ENCODE data around the gene CCDC120. TPM values are rescaled to one million over a fixed set of nuclear protein-coding genes. Genes with fewer than 3 reads are reported as not detected.

CCDC120 gene
- polyA plus RNA-seq, 3 donors = 0.11 to 0.89 TPM; not detected in 1

DNA sequence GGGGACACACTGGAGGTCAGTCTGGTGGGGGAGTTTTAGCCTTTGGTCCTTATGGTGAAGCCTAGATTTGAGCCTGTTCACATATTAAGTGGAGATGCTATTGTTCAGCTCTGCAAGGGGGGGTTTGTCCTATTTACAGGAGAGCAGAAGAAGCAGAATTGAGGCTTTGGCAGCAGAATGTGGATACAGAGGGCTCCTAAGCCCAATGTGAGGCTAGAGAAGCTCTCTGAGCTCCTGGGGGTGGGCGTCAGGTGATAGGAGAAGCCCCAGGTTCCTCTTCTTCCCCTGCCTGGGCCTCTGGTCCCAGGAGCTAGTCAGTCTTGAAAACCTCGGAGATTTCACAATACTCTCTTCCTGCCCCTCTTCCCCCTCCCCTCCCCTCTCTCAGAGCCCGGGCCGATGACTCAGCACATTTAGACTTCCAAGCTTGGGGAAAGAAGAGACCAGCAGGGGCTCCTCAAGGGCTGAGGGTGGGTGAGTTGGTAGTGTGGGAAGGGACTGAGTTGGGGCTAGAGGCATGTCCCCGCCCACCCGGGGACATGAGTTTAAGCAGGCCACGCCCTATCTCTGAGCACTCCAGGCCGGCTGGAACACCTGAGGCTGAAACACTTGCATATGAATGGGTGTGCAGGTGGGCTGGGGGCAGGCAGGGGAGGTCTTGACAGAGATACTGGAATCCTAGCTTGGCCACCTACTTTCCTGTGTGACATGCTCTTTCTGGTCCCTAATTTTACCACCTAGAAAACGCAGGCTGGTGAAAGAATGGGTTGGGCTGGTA is 19.0 kb upstream of the CCDC120 start:
- Mint-ChIP-seq H3K27ac (peak overlapping the region; percentile 88 to 96 (median 91)), H3K27me3 (ENCODE audit: low read depth in 3 of 3) (peaks cover 0 to 6% (median 0%) of the 10 kb centered on the region in 3 donors), H3K9me3 (peaks cover 0 to 16% (median 3%) of the 10 kb centered on the region in 7 donors), H3K4me1 (peaks cover 45% of the 10 kb centered on the region), H3K36me3 (peaks cover 27 to 44% of the 10 kb centered on the region in 2 donors), H3K4me3 (peak overlapping the region; percentile 61 to 73)
- peak; percentile 83 to 92 (median 88) for DNase-seq
- peak overlapping the region; percentile 51 to 88 for H3K27ac ChIP-seq (ENCODE audit: low read depth in 1 of 2, low read length in 2 of 2)
- peaks cover 32 to 34% of the 10 kb centered on the region in 2 donors for H3K4me1 ChIP-seq (ENCODE audit: control insufficient read depth in 1 of 2, insufficient read depth in 2 of 2, low read length in 2 of 2)
- no peaks in the 10 kb centered on the region for H3K9me3 ChIP-seq (replicated peaks in 1 of 2; ENCODE audit: control insufficient read depth in 1 of 2, insufficient read depth in 1 of 2, low read length in 2 of 2)
- TF ChIP-seq, protein P1, sequence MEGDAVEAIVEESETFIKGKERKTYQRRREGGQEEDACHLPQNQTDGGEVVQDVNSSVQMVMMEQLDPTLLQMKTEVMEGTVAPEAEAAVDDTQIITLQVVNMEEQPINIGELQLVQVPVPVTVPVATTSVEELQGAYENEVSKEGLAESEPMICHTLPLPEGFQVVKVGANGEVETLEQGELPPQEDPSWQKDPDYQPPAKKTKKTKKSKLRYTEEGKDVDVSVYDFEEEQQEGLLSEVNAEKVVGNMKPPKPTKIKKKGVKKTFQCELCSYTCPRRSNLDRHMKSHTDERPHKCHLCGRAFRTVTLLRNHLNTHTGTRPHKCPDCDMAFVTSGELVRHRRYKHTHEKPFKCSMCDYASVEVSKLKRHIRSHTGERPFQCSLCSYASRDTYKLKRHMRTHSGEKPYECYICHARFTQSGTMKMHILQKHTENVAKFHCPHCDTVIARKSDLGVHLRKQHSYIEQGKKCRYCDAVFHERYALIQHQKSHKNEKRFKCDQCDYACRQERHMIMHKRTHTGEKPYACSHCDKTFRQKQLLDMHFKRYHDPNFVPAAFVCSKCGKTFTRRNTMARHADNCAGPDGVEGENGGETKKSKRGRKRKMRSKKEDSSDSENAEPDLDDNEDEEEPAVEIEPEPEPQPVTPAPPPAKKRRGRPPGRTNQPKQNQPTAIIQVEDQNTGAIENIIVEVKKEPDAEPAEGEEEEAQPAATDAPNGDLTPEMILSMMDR (IDR thresholded peaks at IDR 0.05) = no peak
- intact Hi-C loops (cut with micrococcal nuclease) = loop anchor here (5.0 to 10.0 kb wide), 5 partner anchors 37 to 145 kb away; partner anchors contain the start of genes GRIPAP1 (in 2 of the 2), OTUD5 (in 1 of the 2), PIM2 (in 1 of the 2) and PQBP1 (in 1 of the 2)
- no CpG with 5 or more reads among the region's 9 CpGs for WGBS (ENCODE audit: insufficient coverage)
- peaks cover 19% of the 10 kb centered on the region for H4K20me1 ChIP-seq (ENCODE audit: insufficient read depth, low read length)
- peak overlapping the region in 1 of 3 experiments; percentile 91 for H3K4me3 ChIP-seq (replicated peaks in 1 of 3; ENCODE audit: low read depth in 2 of 3, low read length in 3 of 3)
- H3K4me2 ChIP-seq (replicated peaks; ENCODE audit: extremely low read depth, low read length, poor library complexity, severe bottlenecking) = peak overlapping the region; percentile 80
- H3K9ac ChIP-seq (ENCODE audit: insufficient read depth, low read length, poor library complexity, severe bottlenecking) = peak overlapping the region; percentile 11
- H3K36me3 ChIP-seq (replicated peaks in 1 of 2; ENCODE audit: control insufficient read depth in 1 of 2, insufficient read depth in 2 of 2, low read length in 2 of 2) = peaks cover 28 to 36% of the 10 kb centered on the region in 2 donors
- no peaks in the 10 kb centered on the region for H3K27me3 ChIP-seq (ENCODE audit: control insufficient read depth in 2 of 2, insufficient read depth in 2 of 2, low read length in 2 of 2)
- no peak overlapping the region for H2AFZ ChIP-seq (ENCODE audit: insufficient read depth, low read depth, low read length, poor library complexity, severe bottlenecking)
- peaks cover 59% of the 10 kb centered on the region for H3K79me2 ChIP-seq (ENCODE audit: insufficient read depth, low read length)

DNA sequence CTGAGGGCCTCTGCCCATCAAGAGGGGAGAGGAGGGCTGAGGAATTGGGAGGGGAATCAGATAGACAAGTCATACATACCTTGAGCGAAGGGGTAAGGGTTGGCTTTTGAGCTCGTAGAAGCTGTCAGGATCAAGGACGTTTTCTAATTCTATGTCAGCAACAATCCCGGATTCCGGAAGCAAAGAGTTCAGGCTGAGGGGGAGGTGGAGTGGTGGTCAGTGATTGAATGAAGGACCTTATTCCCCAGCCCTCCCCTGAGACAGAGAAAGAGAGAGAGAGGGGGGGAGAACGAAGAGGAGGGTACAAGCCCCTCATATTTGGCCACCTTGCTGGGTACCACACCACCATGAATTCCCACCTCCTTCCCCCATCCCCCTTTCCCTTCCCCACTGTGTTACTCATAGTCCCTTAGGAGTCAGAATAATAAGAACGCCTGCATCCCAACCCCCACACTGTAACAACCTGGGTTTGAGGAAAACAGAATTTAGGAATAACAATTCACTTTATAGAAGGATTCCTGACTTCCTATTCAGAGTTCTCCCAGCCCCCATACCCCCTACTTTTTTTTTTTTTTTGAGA is 18.3 kb upstream of the CCDC120 start:
- Mint-ChIP-seq H3K36me3 (peaks cover 26 to 38% of the 10 kb centered on the region in 2 donors), H3K9me3 (peaks cover 0 to 19% (median 3%) of the 10 kb centered on the region in 7 donors), H3K27ac (peak overlapping the region; percentile 94 to 97 (median 96)), H3K4me3 (peak overlapping the region; percentile 61 to 95), H3K27me3 (ENCODE audit: low read depth in 3 of 3) (peaks cover 0 to 6% (median 0%) of the 10 kb centered on the region in 3 donors), H3K4me1 (peaks cover 44% of the 10 kb centered on the region)
- Histone ChIP-seq H3K9ac (ENCODE audit: insufficient read depth, low read length, poor library complexity, severe bottlenecking) (peak overlapping the region; percentile 11), H2AFZ (ENCODE audit: insufficient read depth, low read depth, low read length, poor library complexity, severe bottlenecking) (no peak overlapping the region), H3K27me3 (ENCODE audit: control insufficient read depth in 2 of 2, insufficient read depth in 2 of 2, low read length in 2 of 2) (no peaks in the 10 kb centered on the region), H4K20me1 (ENCODE audit: insufficient read depth, low read length) (peaks cover 19% of the 10 kb centered on the region), H3K4me2 (replicated peaks; ENCODE audit: extremely low read depth, low read length, poor library complexity, severe bottlenecking) (peak overlapping the region; percentile 80), H3K79me2 (ENCODE audit: insufficient read depth, low read length) (peaks cover 59% of the 10 kb centered on the region), H3K4me3 (replicated peaks in 1 of 3; ENCODE audit: low read depth in 2 of 3, low read length in 3 of 3) (peak overlapping the region in 1 of 3 experiments; percentile 91), H3K4me1 (ENCODE audit: control insufficient read depth in 1 of 2, insufficient read depth in 2 of 2, low read length in 2 of 2) (peaks cover 31 to 34% of the 10 kb centered on the region in 2 donors), H3K36me3 (replicated peaks in 1 of 2; ENCODE audit: control insufficient read depth in 1 of 2, insufficient read depth in 2 of 2, low read length in 2 of 2) (peaks cover 27 to 34% of the 10 kb centered on the region in 2 donors), H3K9me3 (replicated peaks in 1 of 2; ENCODE audit: control insufficient read depth in 1 of 2, insufficient read depth in 1 of 2, low read length in 2 of 2) (no peaks in the 10 kb centered on the region), H3K27ac (ENCODE audit: low read depth in 1 of 2, low read length in 2 of 2) (peak overlapping the region; percentile 51 to 88)
- TF ChIP-seq, protein P1 (IDR thresholded peaks at IDR 0.05) = no peak
- no CpG with 5 or more reads among the region's 7 CpGs for WGBS (ENCODE audit: insufficient coverage)
- DNase-seq = no peak
- intact Hi-C loops (cut with micrococcal nuclease) = loop anchor here (5.0 to 10.0 kb wide), 4 partner anchors 38 to 146 kb away; partner anchors contain the start of genes GRIPAP1 (in 2 of the 2), OTUD5 (in 1 of the 2), PIM2 (in 1 of the 2) and PQBP1 (in 1 of the 2)

All from CD14-positive monocyte (primary cell).